MCF 10A (cell line): Measurements from ENCODE around the gene VTA1. TPM values are rescaled to one million over a fixed set of nuclear protein-coding genes. Genes with fewer than 3 reads are reported as not detected.

Source experiments
- BruUV-seq: library from RNA; stranded (reverse); fragments of 400-500 nt; replicated peaks from 2 replicates; lab custom pipeline; 2021; lab: Mats Ljungman, UMichigan
- CTCF ChIA-PET: fragments of 300-600 bp; sonication (Branson Sonifier 250); formaldehyde crosslinking; extraction: SDS; loops from one replicate; lab custom pipeline; 2021; ENCODE audit warnings: antibody characterized with exemption, inconsistent platforms; lab: Yijun Ruan, JAX
- POLR2A ChIA-PET: fragments of 300-600, 350-650 bp; sonication (Branson Sonifier 250); formaldehyde crosslinking; extraction: SDS; loops from one replicate; lab custom pipeline; 2020; ENCODE audit warnings: antibody characterized with exemption, inconsistent platforms; lab: Yijun Ruan, JAX
- DNase-seq: peaks from one replicate; pipeline ENCODE4 v3.0.0-alpha.2; 2018; ENCODE audit not compliant: unreplicated experiment
- H3K27ac Mint-ChIP-seq: one replicate; pipeline ENCODE4 v1.8.0; 2022; ENCODE audit warnings: mild to moderate bottlenecking, low read depth, mixed read lengths; ENCODE audit not compliant: unreplicated experiment
- H3K27me3 Mint-ChIP-seq: one replicate; pipeline ENCODE4 v1.8.0; 2022; ENCODE audit warnings: mixed read lengths; ENCODE audit not compliant: insufficient read depth, unreplicated experiment
- H3K36me3 Mint-ChIP-seq: one replicate; pipeline ENCODE4 v1.8.0; 2022; ENCODE audit warnings: mild to moderate bottlenecking, moderate library complexity, mixed read lengths; ENCODE audit not compliant: insufficient read depth, unreplicated experiment
- H3K4me1 Mint-ChIP-seq: one replicate; pipeline ENCODE4 v1.8.0; 2022; ENCODE audit warnings: mixed read lengths; ENCODE audit not compliant: insufficient read depth, unreplicated experiment
- H3K4me3 Mint-ChIP-seq: one replicate; pipeline ENCODE4 v1.8.0; 2022; ENCODE audit warnings: mild to moderate bottlenecking, moderate library complexity, mixed read lengths; ENCODE audit not compliant: unreplicated experiment
- H3K9me3 Mint-ChIP-seq: one replicate; pipeline ENCODE4 v1.8.0; 2022; ENCODE audit warnings: mixed read lengths; ENCODE audit not compliant: unreplicated experiment
- intact Hi-C: fragments of 100-400 bp; cut with micrococcal nuclease; formaldehyde crosslinking; loops from 2 replicates; pipeline ENCODE4 v1.14.1; 2022
- total RNA-seq: library from RNA; stranded (reverse); gene quantifications from 2 replicates; pipeline ENCODE4 v1.2.3, GENCODE V29; 2022
- TF ChIP-seq, protein P1 (sequence below): fragments of 200-600 bp; IDR thresholded peaks from one replicate; pipeline ENCODE4 v1.8.0; 2022; ENCODE audit warnings: antibody characterized with exemption, mild to moderate bottlenecking; ENCODE audit not compliant: unreplicated experiment

VTA1 gene
- total RNA-seq, 1 experiment from 2014 or later: 42.9 TPM

DNA sequence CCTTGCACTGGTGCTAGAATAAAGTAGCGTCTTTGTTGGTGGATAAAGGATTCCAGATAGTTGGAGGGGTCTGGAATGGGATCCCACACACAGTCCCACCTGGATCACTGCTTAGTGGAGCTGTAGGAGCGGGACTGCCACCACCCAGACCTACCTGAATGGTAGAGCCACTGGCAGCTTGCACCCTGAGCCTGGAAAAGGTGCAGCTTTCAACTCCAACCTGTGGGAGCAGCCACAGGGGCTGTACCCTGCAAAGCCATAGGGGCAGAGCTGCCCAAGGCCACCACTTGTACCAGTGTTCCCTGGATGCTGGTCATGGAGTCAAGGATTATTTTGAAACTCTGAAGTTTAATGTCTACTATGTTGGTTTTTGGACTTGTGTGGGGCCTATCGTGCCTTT, 26.9 kb downstream of the VTA1 start:
- ChIA-PET POLR2A (interaction anchor here (1.0 kb wide), 1 partner anchor 9 kb away, joined by 3 read pairs; no protein-coding TSS in a partner anchor), CTCF (interaction anchor here (1.2 kb wide), 1 partner anchor 18 kb away, joined by 4 read pairs; no protein-coding TSS in a partner anchor)
- Mint-ChIP-seq H3K4me1 (no peaks in the 10 kb centered on the region), H3K9me3 (no peaks in the 10 kb centered on the region), H3K4me3 (no peak overlapping the region), H3K27ac (no peak overlapping the region), H3K36me3 (peaks cover 76% of the 10 kb centered on the region), H3K27me3 (no peaks in the 10 kb centered on the region)
- TF ChIP-seq, protein P1, sequence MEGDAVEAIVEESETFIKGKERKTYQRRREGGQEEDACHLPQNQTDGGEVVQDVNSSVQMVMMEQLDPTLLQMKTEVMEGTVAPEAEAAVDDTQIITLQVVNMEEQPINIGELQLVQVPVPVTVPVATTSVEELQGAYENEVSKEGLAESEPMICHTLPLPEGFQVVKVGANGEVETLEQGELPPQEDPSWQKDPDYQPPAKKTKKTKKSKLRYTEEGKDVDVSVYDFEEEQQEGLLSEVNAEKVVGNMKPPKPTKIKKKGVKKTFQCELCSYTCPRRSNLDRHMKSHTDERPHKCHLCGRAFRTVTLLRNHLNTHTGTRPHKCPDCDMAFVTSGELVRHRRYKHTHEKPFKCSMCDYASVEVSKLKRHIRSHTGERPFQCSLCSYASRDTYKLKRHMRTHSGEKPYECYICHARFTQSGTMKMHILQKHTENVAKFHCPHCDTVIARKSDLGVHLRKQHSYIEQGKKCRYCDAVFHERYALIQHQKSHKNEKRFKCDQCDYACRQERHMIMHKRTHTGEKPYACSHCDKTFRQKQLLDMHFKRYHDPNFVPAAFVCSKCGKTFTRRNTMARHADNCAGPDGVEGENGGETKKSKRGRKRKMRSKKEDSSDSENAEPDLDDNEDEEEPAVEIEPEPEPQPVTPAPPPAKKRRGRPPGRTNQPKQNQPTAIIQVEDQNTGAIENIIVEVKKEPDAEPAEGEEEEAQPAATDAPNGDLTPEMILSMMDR: no peak
- no TSS peak for BruUV-seq
- intact Hi-C loops: no loop called here
- DNase-seq: no peak

DNA sequence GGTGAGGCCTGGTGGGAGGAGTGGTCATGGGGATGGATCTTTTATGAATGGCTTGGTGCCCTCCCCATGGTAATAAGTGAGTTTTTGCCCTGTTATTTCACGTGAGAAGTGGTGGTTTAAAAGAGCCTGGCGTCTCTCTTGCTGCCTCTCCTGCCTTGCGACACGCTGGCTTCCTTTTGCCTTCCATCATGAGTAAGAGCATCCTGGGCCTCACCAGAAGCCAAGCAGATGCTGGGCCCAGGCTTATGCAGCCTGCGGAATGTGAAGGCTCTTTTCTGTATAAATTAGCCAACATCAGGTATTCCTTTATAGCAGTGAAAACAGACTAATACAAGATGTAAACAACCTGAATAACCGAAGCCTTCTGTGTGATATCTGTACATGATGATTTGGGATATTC, 27.6 kb downstream of the VTA1 start:
- no TSS peak for BruUV-seq
- Mint-ChIP-seq H3K36me3 (peaks cover 83% of the 10 kb centered on the region), H3K4me3 (no peak overlapping the region), H3K9me3 (no peaks in the 10 kb centered on the region), H3K27ac (no peak overlapping the region), H3K4me1 (no peaks in the 10 kb centered on the region), H3K27me3 (no peaks in the 10 kb centered on the region)
- TF ChIP-seq, protein P1: no peak
- no peak for DNase-seq
- intact Hi-C loops: no loop called here
- ChIA-PET POLR2A (interaction anchor here (1.8 kb wide), 1 partner anchor 11 kb away, joined by 5 read pairs; no protein-coding TSS in a partner anchor), CTCF (interaction anchor here (1.3 kb wide), 1 partner anchor 12 kb away, joined by 3 read pairs; no protein-coding TSS in a partner anchor)

DNA sequence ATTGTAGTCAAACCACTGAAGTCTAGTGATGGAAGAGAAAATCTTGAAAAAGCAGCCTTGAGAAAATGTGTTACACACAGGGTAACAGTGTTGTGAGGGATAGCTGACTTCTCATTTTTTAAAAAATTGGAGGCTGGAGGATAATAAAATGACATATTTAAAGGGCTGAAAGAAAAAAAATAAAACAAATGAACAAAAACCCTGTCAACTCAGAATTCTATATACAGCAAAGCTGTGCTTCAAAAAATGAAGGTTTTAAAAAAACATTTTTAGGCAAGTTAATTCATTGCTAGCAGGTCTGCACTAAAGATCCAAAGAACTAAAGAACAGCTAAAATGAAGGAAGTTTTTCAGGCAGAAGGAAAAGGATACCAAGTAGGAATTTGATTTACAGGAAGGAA, 31.1 kb downstream of the VTA1 start:
- no peak for DNase-seq
- intact Hi-C loops: no loop called here
- TF ChIP-seq, protein P1: no peak
- no TSS peak for BruUV-seq
- no peaks in the 10 kb centered on the region for H3K9me3 Mint-ChIP-seq
- ChIA-PET CTCF (interaction anchor here (0.6 to 1.0 kb wide), 4 partner anchors 9 to 677 kb away, joined by 3 to 5 read pairs (median 3); no protein-coding TSS in a partner anchor), POLR2A (no interaction called here)
- H3K27me3 Mint-ChIP-seq: no peaks in the 10 kb centered on the region
- H3K27ac Mint-ChIP-seq: no peak overlapping the region
- no peak overlapping the region for H3K4me3 Mint-ChIP-seq
- no peaks in the 10 kb centered on the region for H3K4me1 Mint-ChIP-seq
- peaks cover 61% of the 10 kb centered on the region for H3K36me3 Mint-ChIP-seq

DNA sequence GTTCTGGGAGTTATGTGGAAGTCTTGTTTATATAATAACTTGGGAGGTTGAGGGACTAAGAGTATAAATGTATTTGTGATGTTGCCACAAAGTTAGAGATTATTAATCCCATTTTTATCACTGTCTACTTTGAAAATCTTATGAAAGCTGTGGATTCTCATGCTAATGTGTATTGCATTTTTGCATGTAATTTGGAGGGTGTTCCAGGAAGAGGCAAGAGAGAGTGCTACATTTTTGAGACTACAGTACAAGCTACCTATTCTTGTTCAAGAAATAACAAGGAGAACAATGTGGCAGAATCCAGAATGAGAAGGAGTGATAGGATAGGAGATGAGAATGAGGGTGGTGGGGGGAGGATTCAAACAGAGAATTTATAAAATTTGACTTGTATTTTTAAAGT, 34.9 kb downstream of the VTA1 start:
- Mint-ChIP-seq H3K27ac (no peak overlapping the region), H3K4me1 (peaks cover 18% of the 10 kb centered on the region), H3K4me3 (no peak overlapping the region), H3K9me3 (no peaks in the 10 kb centered on the region), H3K36me3 (peaks cover 34% of the 10 kb centered on the region), H3K27me3 (no peaks in the 10 kb centered on the region)
- POLR2A ChIA-PET: interaction anchor here (0.8 kb wide), 1 partner anchor 15 kb away, joined by 4 read pairs; no protein-coding TSS in a partner anchor
- intact Hi-C loops: no loop called here
- TF ChIP-seq, protein P1: no peak
- DNase-seq: no peak
- CTCF ChIA-PET: no interaction called here
- no TSS peak for BruUV-seq
